Breast epithelium (tissue), 4 donors: ENCODE results near the gene PTPRH. TPM values are rescaled to one million over a fixed set of nuclear protein-coding genes. Genes with fewer than 3 reads are reported as not detected.

Experiments
- DNase-seq, 2 donors: peaks; one replicate each; pipeline ENCODE4 v3.0.0-alpha.2; 2019; ENCODE audit warnings: low spot score in 2 of 2
- H3K27ac ChIP-seq, 2 donors: fragments of 200-600 bp; sonication (generic) in 1 of 2; one replicate each; pipeline ENCODE4 v1.5.1; 2016 to 2019; ENCODE audit warnings: mild to moderate bottlenecking in 1 of 2
- H3K27me3 ChIP-seq, 2 donors: fragments of 200-600 bp; sonication (generic) in 1 of 2; one replicate each; pipeline versions ENCODE4 v1.5.1 to v1.6.0; 2017 to 2019; ENCODE audit warnings: control low read depth in 1 of 2, mild to moderate bottlenecking in 1 of 2
- H3K36me3 ChIP-seq: fragments of 200-600 bp; one replicate; pipeline ENCODE4 v1.5.1; 2019
- H3K4me1 ChIP-seq, 2 donors: fragments of 200-600 bp; sonication (generic); one replicate each; pipeline ENCODE4 v1.5.1; 2016 to 2019; ENCODE audit warnings: control low read depth in 1 of 2
- H3K4me3 ChIP-seq, 3 donors: fragments of 200-600 bp; sonication (generic); 1 replicate in 2 of 3; 2 replicates in 1 of 3; pipeline ENCODE4 v1.5.1; 2016 to 2019; ENCODE audit warnings: mild to moderate bottlenecking in 3 of 3, moderate library complexity in 2 of 3
- H3K9me3 ChIP-seq, 2 donors: fragments of 200-600 bp; sonication (generic) in 1 of 2; one replicate each; pipeline ENCODE4 v1.5.1; 2016 to 2019; ENCODE audit warnings: control low read depth in 1 of 2
- CTCF ChIP-seq, 3 donors: fragments of 450-650 bp; IDR thresholded peaks; one replicate each; pipeline ENCODE4 v1.5.1; 2016 to 2017; ENCODE audit warnings: antibody characterized with exemption in 3 of 3, mild to moderate bottlenecking in 3 of 3, moderate library complexity in 3 of 3
- POLR2A ChIP-seq: fragments of 450-650 bp; IDR thresholded peaks from one replicate; pipeline ENCODE4 v1.6.1; 2016; ENCODE audit warnings: antibody characterized with exemption, mild to moderate bottlenecking, moderate library complexity
- POLR2AphosphoS5 ChIP-seq, 3 donors: sonication (generic); formaldehyde crosslinking; IDR thresholded peaks; one replicate each; pipeline ENCODE4 v1.6.1; 2017; ENCODE audit warnings: antibody characterized with exemption in 3 of 3
- intact Hi-C: fragments of 100-400 bp; cut with DNase I; formaldehyde crosslinking; loops from one replicate; pipeline ENCODE4 v1.15.1; 2023; ENCODE audit warnings: low total_unique reads
- total RNA-seq, 3 donors: library from RNA; depleted of rRNA; stranded (reverse); fragments of >200 nt; gene quantifications; one replicate each; pipeline ENCODE4 v1.1.0, GENCODE V29; 2016

Gene PTPRH
- total RNA-seq, 3 donors from 2014 or later, result 0.73 to 10.2 (median 2.1) TPM

DNA sequence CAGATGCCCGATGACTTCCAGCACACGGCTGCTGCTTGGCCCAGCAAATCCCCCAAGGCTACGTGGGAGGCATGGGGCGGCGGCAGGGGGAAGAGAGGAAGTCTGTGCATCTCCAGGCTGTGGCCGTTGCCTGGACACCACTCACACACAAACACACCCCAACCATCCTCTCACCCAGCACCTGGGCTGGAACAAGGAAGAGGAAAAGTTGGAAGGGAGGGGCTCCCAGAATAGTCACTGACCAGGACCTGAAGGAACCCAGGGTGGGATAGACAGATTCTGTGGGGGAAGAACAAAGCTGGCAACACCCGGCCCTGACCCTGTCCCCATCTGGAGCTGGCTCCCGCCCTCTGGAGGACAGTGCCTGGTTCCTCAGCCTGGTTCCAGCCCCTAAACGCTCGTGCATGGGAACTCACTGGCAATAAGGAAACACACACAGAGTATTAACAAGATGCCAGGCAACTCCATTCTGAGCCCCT, 38.4 kb upstream of the PTPRH start:
- Histone ChIP-seq H3K4me3 (peak overlapping the region in 1 of 3 donors; percentile 11), H3K27ac (peak overlapping the region; percentile 58), H3K27me3 (no peaks in the 10 kb centered on the region), H3K4me1 (peaks cover 0 to 9% of the 10 kb centered on the region in 2 donors), H3K36me3 (peaks cover 8% of the 10 kb centered on the region), H3K9me3 (no peaks in the 10 kb centered on the region)
- DNase-seq, result peak in 1 of 2 donors; percentile 82
- intact Hi-C loops, result no loop called here
- TF ChIP-seq POLR2AphosphoS5 (IDR thresholded peaks at IDR 0.05) (no peak), POLR2A (no peak), CTCF (IDR thresholded peaks at IDR 0.05) (no peak)

DNA sequence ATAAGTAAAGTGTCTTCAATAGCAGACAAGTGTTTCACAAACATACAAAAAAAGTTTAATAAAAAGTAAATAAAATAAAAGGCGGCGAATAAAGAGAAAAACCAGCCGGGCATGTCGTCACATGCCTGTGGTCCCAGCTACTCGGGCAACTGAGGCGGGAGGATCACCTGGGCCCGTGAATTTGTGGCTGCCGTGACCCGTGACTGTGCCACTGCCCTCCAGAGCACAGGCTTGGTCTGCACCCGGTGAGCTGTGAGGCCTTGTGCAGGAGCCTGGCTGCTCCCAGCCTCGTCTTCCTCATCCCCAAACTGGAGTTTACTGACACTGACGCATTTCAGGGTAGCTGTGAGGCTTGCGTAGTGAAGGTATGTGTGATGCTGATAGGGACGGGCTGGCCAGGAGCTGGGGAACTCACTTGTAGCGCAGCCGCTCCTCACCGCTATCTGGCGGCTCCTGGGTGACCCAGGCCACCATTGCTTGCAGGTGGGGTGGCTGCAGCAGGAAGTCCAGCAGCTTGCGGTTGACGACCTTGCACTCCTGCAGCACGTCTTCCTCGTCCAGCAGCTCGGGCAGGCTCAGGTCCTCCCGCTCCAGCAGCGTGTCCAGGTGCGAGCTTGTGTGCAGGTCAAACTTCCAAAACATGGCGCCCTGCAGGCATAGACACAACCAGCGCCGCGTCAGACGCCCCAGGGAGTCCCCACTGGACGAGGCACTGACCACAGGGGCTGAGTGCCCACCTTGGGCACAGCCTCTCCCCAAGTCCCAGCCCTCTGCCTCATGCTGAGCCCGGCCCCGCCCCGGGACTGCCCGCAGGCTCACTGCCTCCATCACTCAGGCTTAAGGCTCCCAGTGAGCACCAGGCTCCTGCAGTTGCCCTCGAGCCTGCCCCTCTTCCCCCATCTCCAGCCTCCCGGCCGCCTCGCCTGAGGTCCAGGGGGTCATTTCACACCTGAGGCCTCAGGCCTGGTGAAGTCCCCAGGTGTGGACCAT, 37.5 kb upstream of the PTPRH start:
- DNase-seq, result no peak
- TF ChIP-seq CTCF (IDR thresholded peaks at IDR 0.05) (no peak), POLR2AphosphoS5 (IDR thresholded peaks at IDR 0.05) (no peak), POLR2A (no peak)
- Histone ChIP-seq H3K27me3 (no peaks in the 10 kb centered on the region), H3K36me3 (peaks cover 8% of the 10 kb centered on the region), H3K4me3 (no peak overlapping the region), H3K27ac (peak overlapping the region in 1 of 2 donors; percentile 19), H3K9me3 (no peaks in the 10 kb centered on the region), H3K4me1 (peaks cover 0 to 9% of the 10 kb centered on the region in 2 donors)
- intact Hi-C loops, result no loop called here

- no peak overlapping the region for H3K4me3 ChIP-seq
- peaks cover 10% of the 10 kb centered on the region for H3K36me3 ChIP-seq
- peaks cover 0 to 9% of the 10 kb centered on the region in 2 donors for H3K4me1 ChIP-seq
- no peak for DNase-seq
- intact Hi-C loops, result no loop called here
- no peaks in the 10 kb centered on the region for H3K27me3 ChIP-seq
- H3K27ac ChIP-seq, result no peak overlapping the region
- TF ChIP-seq POLR2A (no peak), CTCF (IDR thresholded peaks at IDR 0.05) (no peak), POLR2AphosphoS5 (IDR thresholded peaks at IDR 0.05) (no peak)
- no peaks in the 10 kb centered on the region for H3K9me3 ChIP-seq
These were observed 36.1 kb upstream of the PTPRH start for GRCh38 chr19:55245236-55245904.

GRCh38 chr19:55244004-55244680, 34.8 kb upstream of the PTPRH start:
- DNase-seq, result no peak
- TF ChIP-seq POLR2AphosphoS5 (IDR thresholded peaks at IDR 0.05) (no peak), CTCF (IDR thresholded peaks at IDR 0.05) (no peak), POLR2A (no peak)

More at GRCh38 chr19:55244004-55244680, 34.8 kb upstream of the PTPRH start:
- Histone ChIP-seq H3K4me3 (no peak overlapping the region), H3K4me1 (peaks cover 0 to 9% of the 10 kb centered on the region in 2 donors), H3K27me3 (no peaks in the 10 kb centered on the region), H3K36me3 (peaks cover 10% of the 10 kb centered on the region), H3K27ac (no peak overlapping the region), H3K9me3 (no peaks in the 10 kb centered on the region)
- intact Hi-C loops, result loop anchor here (5.0 kb wide), 1 partner anchor 97 kb away; the partner anchor contains the start of gene TNNT1
